GM19351 (cell line): ENCODE data around the gene MSMO1.
"Not testable (repeated sequence)": the region's sequence is repeated elsewhere in the genome, so short reads cannot be mapped to it uniquely, and the experiment has no call there.

ENCODE experiments used
- ATAC-seq: cut with Tn5 transposase; IDR thresholded peaks from one replicate; pipeline ENCODE4 v1.9.1; 2021; ENCODE audit warnings: mild to moderate bottlenecking, moderate library complexity; ENCODE audit not compliant: unreplicated experiment

The MSMO1 gene

DNA sequence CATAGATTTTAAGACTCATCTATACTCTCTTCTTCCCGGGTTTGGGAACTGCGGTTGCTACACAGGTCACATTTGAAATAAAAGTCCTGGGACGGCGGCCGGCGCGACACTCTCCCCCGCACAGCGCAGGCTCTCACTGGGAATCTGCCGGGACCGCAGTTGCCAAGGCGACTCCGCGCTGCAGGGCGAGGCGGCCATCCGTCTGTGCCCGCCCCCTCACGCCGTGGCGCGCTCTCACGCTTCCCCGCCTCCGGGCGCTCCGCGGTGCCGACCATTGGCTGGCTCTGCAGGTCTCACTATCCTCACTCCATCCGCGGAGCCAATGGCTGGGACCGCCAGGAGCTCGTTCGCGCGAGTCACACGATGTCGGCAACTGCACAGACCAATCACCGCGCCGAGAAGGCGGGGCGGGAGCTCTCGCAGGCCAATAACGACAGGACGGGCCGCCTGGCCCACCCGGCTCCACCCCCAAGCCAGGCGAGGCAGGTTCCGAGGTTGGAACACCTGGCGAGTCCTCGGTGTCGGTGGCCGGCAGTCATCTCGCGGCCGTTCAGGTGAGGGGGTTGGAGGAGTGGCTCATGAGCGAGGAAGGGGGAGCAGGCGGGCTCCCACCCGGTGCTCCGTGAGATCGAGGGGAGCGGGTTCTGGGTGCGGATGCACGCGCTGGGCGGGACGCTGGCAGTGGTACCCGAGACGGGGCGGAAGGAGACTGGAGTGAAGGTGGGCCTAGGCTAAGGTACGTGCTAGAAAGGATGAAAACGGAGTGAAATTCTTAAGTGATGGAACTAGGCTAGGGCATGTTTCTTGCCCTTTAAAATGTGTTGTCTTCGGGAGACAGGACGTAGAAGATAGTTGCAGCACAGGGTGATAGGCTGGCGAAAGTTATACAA is at the start of gene MSMO1:
Gene MSMO1 (plus strand): TSS at position 459 of the 890 bp plus-strand sequence. CDS start 5,702 bp downstream, outside the sequence.
- ATAC-seq: peak; percentile 93

DNA sequence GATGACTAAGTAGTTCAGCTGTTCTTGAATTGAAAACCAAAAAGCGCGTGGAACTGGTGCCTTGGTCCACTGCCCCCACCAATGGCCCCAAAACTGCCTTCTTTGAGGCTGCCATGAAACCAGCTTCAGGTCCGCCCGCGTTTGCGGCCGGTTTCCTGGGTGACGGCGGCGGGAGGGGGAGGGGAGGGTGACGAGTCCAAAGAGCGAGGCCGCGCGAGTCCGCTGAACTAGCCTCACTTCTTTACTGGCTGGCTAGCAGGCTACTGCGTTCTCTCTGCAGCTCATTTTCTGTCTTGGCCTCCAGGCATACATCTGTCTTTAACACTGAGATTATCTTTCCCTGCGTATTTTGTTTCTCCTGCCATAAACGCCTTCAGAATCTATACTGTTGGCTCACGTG is 47.9 kb upstream of the MSMO1 start:
- ATAC-seq: not testable (repeated sequence)

DNA sequence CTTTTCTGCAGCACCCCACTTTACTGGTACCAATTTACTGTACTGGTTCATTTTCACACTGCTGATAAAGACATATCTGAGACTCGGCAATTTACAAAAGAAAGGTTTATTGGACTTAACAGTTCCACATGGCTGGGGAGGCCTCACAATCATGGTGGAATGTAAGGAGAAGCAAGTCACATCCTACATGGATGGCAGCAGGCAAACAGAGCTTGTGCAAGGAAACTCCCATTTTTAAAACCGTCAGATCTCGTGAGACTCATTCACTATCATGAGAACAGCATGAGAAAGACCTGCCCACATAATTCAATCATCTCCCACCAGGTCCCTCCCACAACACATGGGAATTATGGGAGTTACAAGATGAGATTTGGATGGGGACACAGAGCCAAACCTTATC is 42.8 kb upstream of the MSMO1 start:
- not testable (repeated sequence) for ATAC-seq

DNA sequence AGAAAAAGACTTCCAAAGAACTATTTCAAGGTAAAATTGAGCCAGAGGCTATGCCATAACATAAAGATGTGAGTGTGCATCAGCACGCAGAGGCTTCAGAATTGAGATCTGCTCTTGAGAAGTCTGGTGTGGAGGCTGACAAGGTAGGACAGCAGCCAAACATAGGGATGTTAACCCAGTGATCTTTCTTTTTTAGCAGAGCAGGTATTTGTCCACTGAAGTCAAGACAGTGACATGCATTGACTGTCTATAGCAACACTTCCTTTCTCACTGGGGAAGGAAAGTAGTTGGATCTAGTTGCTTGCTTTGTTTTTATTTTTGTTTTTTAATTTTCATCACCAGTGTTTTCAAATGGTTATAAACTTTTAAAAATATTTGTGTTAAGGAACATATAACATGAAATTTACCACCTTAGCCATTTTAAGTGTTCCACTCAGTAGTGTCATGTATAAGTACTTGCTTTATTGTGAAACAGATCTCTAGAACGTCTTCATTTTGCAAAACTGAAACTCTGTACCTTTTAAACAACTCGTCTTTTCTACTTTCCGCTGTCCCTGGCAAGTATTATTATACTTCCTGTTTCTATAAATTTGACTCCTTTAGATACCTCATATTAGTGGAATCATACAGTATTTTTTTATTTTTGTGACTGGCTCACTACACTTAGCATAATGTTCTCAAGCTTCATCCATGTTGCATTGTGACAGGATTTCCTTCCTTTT is 40.7 kb upstream of the MSMO1 start:
- ATAC-seq: peak; percentile 79

- ATAC-seq: no peak
Observed at GRCh38 chr4:165288226-165288625, 39.2 kb upstream of the MSMO1 start.

DNA sequence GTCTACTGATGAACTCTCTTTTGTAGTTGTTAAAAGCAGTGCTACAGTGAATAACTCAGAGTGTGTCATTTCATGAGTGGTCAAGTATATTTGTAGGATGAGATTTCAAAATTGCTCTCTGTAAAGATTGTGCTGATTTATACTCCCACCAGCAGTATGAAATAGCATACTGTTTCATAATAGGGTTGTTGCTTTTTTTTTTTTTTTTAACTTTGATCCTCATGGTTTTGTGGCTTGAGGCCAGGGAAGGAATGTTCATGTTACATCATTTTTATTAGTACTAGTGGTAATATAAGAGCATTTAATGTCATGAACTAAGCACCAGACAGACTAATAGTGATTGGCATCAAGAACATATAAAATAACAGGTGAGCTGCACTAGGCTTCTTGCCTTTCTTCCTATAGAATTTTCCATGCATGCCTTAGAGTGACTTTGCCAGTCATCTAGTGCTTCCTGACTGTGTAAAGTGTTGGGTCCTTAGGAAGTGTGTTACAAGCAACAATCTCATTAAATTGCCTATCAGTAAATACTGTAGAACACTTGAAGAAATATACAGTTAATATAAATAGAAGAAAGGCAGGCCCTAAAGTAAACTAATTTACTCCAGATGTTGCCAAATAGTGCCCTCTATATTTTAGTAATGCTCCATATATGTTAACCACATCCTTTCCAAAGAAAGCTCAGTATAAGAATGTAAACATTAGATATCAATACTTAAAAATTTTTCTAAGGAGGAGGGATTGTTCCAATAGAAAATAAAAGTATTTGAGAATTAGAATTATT is 38.6 kb upstream of the MSMO1 start:
- peak; percentile 18 for ATAC-seq

DNA sequence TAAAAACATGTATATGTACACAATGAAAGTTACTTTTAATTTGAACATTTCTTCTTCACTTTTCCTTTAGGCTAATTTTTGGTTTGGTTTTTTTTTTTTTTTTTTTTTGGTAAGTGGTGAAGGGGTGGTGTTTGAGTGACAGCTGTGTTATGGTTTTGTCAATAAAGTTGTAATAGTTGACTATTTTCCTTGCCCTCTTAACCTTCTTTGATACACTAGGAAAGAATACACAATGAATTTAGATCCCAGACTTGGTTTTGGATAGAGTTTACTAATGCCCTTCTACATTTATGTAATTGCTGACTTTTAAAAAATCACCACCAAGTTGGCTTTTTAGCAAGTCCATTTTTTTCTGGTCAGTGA is 38.1 kb upstream of the MSMO1 start:
- ATAC-seq: no peak

GRCh38 chr4:165293061-165293460 is 34.4 kb upstream of the MSMO1 start:
- ATAC-seq: no peak

DNA sequence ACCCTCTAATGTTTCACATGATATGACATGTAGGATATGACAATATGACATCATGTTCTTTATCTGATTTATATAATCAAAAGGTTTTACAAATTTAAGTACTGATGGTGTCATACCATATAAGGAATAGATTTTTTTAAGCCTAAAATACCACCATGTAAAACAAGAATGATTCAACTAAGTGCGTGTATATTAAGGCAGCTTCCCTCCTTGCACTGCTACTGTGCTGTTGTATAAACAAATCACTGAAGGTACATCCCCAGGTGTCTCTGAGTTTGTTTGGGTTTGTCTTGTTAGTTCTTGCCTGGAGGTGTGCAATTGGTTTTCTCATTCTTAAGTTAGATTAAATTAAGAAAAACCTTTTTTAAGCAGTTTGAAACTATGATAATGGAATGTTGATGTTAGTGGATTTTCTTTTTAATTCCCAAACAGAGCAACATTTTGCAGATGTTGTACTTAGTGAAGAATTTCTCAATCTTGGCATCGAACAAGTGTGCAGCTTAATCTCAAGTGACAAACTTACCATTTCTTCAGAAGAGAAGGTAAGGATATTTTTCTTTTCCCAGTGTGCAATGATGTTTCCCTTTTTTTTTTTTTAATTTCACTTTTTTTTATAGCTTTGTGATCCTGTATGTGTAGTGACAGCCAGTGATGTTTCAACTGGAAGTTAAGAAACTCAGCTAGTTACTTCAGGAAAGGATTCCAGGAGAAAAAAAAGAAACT is 33.4 kb upstream of the MSMO1 start:
- ATAC-seq: no peak

GRCh38 chr4:165294907-165295306 is 32.6 kb upstream of the MSMO1 start:
- peak; percentile 91 for ATAC-seq

GRCh38 chr4:165297626-165298025 is 29.8 kb upstream of the MSMO1 start:
- no peak for ATAC-seq

- no peak for ATAC-seq
Observed at GRCh38 chr4:165299399-165300060, 27.9 kb upstream of the MSMO1 start.

- peak; percentile 91 for ATAC-seq
Observed at GRCh38 chr4:165301833-165302232, 25.6 kb upstream of the MSMO1 start.

- ATAC-seq: no peak
Observed at GRCh38 chr4:165302658-165303057, 24.8 kb upstream of the MSMO1 start.

GRCh38 chr4:165308166-165308565 is 19.3 kb upstream of the MSMO1 start:
- ATAC-seq: no peak

- no peak for ATAC-seq
Observed at GRCh38 chr4:165308606-165309005, 18.9 kb upstream of the MSMO1 start.

GRCh38 chr4:165309456-165309855 is 18.0 kb upstream of the MSMO1 start:
- ATAC-seq: no peak

DNA sequence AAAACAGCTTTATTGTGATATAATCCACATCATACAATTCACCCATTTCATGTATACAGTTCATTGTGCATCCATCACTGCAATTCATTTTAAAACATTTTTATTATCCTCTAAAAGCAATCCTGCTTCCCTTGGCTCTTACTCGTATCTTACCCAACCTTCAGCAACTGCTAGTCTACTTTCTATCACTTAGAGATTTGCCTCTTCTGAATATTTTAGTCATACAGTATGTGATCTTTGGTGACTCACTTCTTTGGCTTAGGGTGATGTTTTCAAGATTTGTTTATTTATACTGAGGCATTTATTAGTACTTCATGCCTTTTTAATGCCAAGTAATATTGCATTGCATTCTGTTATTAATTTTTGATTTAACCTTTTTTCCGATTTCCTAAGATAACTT is 15.0 kb upstream of the MSMO1 start:
- no peak for ATAC-seq

GRCh38 chr4:165319030-165319429 is 8.4 kb upstream of the MSMO1 start:
- no peak for ATAC-seq

DNA sequence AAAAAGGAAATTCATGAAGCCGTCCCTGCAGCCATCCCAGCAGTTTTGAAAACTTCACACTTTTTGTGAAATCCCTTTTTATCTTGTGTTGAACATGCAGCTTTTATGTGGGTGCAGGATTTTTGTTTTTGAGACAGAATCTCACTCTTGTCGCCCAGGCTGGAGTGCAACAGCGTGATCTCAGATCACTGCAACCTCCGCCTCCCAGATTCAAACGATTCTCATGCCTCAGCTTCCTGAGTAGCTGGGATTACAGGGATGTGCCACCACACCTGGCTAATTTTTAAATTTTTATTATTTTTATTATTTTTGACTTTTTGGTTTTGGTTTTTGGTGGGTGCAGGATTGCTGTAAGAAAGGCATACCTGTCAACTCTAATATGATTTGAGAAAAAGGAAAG is 8.0 kb upstream of the MSMO1 start:
- ATAC-seq: no peak
